Measurements from ENCODE around the gene UTF1.

Gene UTF1

DNA sequence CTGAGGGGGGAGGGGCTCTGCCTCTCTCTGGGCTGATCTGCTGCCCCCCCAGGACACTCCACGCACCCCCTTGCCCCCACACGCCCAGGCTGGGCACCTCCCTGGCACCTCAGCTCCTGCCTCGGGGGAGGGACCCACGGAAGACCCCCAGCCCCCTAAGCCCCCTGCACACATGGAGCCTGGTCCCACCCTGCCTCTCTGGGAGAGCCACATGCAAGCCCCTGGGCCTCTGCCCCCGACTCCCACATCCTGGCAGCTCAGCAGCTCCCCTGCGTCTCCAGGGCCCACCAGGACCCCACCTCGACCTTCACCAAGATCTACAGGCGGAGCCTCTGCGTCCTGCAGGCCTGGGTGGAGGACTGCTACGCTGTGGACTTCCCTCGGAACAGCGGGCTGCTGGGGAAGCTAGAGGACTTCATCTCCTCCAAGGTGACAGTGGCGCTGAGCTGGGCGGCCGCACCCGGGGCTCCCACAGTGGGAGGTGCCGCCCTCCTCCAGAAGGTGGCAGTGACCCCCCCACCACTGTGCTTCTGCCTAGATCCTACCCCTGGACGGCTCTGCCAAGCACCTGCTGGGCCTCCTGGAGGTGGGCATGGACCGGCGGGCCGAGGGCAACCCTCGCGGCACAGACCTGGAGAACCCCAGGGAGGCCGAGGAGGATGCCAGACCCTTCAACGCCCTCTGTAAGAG, 18.7 kb upstream of the UTF1 start:
- Histone ChIP-seq H3K4me1 (ENCODE audit: insufficient read depth, poor library complexity, severe bottlenecking) (no peaks in the 10 kb centered on the region), H3K27ac (ENCODE audit: poor library complexity, severe bottlenecking) (no peak overlapping the region), H3K36me3 (ENCODE audit: low read depth) (no peaks in the 10 kb centered on the region), H3K27me3 (ENCODE audit: insufficient read depth, poor library complexity, severe bottlenecking) (no peaks in the 10 kb centered on the region), H3K4me3 (ENCODE audit: severe bottlenecking) (no peak overlapping the region), H3K9me3 (ENCODE audit: severe bottlenecking) (no peaks in the 10 kb centered on the region)
- TF ChIP-seq, protein P1, sequence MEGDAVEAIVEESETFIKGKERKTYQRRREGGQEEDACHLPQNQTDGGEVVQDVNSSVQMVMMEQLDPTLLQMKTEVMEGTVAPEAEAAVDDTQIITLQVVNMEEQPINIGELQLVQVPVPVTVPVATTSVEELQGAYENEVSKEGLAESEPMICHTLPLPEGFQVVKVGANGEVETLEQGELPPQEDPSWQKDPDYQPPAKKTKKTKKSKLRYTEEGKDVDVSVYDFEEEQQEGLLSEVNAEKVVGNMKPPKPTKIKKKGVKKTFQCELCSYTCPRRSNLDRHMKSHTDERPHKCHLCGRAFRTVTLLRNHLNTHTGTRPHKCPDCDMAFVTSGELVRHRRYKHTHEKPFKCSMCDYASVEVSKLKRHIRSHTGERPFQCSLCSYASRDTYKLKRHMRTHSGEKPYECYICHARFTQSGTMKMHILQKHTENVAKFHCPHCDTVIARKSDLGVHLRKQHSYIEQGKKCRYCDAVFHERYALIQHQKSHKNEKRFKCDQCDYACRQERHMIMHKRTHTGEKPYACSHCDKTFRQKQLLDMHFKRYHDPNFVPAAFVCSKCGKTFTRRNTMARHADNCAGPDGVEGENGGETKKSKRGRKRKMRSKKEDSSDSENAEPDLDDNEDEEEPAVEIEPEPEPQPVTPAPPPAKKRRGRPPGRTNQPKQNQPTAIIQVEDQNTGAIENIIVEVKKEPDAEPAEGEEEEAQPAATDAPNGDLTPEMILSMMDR (IDR thresholded peaks at IDR 0.05; ENCODE audit: poor library complexity, severe bottlenecking): no peak
- DNase-seq (ENCODE audit: low spot score) (no peak), ATAC-seq (ENCODE audit: low read depth) (no peak)

DNA sequence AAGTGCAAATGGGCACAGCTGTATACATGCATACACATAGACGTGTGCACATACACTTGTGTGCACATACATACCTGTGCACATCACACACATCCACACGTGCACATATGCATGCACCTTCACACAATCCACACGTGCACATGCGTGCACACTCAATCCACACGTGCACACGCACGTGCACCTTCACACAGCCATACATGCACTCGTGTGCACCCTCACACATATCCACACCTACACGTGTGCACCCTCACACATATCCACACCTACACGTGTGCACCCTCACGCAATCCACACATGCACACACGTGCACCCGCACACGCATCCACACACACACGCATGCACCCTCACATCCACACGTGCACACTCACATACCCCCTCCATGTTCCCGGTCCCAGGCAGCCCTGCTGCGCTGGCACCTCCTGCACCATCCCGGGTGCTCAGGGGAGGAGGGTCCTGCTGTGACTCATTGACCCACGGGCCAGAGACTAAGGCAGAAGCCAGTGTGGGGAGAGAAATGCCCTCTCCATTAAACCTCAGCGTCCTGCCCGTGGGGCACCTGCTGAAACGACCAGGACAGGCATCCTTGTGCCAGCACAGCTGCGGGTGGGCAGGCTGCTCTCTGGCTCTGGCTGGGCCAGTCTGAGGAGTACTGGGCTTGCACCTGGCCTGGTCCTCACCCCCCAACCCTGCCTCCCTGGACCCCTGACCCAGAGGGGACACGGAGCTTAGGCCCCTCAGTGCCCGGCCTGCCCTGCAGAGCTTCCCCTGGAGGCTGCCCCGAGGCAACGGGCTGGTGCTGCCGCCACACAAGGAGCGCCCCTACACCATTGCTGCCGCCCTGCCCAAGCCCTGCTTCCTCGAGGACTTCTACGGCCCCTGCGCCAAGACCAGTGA, 17.8 kb upstream of the UTF1 start:
- no peaks in the 10 kb centered on the region for H3K9me3 ChIP-seq (ENCODE audit: severe bottlenecking)
- TF ChIP-seq, protein P1 (IDR thresholded peaks at IDR 0.05; ENCODE audit: poor library complexity, severe bottlenecking): no peak

DNA sequence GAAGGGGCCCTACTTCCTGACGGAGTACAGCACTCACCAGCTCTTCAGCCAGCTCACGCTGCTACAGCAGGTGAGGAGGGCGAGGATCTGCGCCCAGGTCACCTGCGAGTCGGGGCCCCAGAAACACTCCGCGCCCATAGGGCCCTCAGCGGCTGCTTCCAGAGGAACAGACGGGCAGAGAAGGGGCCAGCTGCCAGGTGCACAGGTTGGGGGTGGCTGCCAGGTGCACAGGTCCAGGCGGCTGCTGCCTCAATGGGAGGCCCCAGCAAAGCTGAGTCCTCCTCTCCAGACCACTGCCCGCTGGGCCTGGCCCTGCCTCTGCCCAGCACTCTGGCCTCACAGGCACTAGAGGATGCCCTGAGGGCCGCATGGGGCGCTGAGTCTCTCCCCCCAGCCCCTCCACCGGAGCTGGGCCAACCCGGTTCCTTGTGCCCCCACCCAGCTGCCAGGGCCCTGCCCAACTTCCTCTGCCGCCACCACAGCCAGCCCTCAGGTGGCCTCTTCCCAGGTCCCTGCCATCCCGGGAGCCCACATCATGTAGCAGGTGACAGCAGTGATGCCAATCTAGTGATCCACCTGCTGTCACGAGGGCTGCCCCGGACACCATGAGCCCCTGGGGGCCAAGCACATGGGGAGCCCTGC, 17.0 kb upstream of the UTF1 start:
- DNase-seq (ENCODE audit: low spot score) (no peak), ATAC-seq (ENCODE audit: low read depth) (no peak)
- H3K36me3 ChIP-seq (ENCODE audit: low read depth): no peaks in the 10 kb centered on the region
- no peaks in the 10 kb centered on the region for H3K27me3 ChIP-seq (ENCODE audit: insufficient read depth, poor library complexity, severe bottlenecking)
- no peaks in the 10 kb centered on the region for H3K9me3 ChIP-seq (ENCODE audit: severe bottlenecking)
- no peak overlapping the region for H3K27ac ChIP-seq (ENCODE audit: poor library complexity, severe bottlenecking)
- TF ChIP-seq, protein P1 (IDR thresholded peaks at IDR 0.05; ENCODE audit: poor library complexity, severe bottlenecking): no peak
- no peak overlapping the region for H3K4me3 ChIP-seq (ENCODE audit: severe bottlenecking)
- no peaks in the 10 kb centered on the region for H3K4me1 ChIP-seq (ENCODE audit: insufficient read depth, poor library complexity, severe bottlenecking)

More for the DNA sequence above, 17.8 kb upstream of the UTF1 start:
- no peak for ATAC-seq (ENCODE audit: low read depth)
- no peak overlapping the region for H3K27ac ChIP-seq (ENCODE audit: poor library complexity, severe bottlenecking)
- H3K4me1 ChIP-seq (ENCODE audit: insufficient read depth, poor library complexity, severe bottlenecking): no peaks in the 10 kb centered on the region
- no peaks in the 10 kb centered on the region for H3K36me3 ChIP-seq (ENCODE audit: low read depth)
- no peak overlapping the region for H3K4me3 ChIP-seq (ENCODE audit: severe bottlenecking)
- no peaks in the 10 kb centered on the region for H3K27me3 ChIP-seq (ENCODE audit: insufficient read depth, poor library complexity, severe bottlenecking)
- DNase-seq (ENCODE audit: low spot score): no peak

DNA sequence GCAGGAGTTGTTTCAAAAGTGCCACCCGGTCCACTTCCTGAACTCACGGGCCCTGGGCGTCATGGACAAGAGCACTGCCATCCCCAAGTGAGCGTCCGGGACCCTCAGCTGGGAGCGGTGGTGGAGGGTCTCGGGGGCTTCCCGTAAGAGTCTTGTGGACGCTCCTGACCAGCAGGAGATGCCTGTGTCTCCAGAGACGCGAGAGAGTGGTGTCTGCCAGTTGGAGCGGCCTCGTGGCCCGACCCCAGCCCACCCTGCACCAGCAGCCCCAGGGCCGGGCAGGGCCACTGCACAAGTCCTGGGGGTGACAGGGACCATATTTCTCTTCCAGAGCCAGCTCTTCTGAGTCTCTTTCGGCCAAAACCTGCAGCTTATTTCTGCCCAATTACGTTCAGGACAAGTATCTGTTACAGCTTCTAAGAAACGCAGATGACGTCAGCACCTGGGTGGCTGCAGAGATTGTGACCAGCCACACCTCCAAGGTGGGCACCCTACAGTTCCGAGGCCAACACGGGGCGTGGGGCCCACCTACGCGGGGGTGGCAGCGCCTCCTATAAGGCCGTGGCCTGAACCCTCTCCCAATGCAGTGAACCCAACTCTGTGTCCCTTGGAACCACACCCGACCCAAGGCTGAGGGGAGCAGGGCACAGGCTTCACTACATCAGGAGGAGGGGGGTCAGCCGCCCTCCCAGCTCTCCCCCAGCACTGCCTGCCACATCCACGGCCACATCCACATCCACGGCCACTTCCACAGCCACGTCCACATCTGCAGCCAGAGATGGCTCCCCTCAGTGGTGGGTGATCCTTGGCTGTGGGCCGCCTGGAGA, 16.2 kb upstream of the UTF1 start:
- Histone ChIP-seq H3K27me3 (ENCODE audit: insufficient read depth, poor library complexity, severe bottlenecking) (peaks cover 2% of the 10 kb centered on the region), H3K36me3 (ENCODE audit: low read depth) (no peaks in the 10 kb centered on the region), H3K27ac (ENCODE audit: poor library complexity, severe bottlenecking) (no peak overlapping the region), H3K4me3 (ENCODE audit: severe bottlenecking) (no peak overlapping the region), H3K4me1 (ENCODE audit: insufficient read depth, poor library complexity, severe bottlenecking) (no peaks in the 10 kb centered on the region), H3K9me3 (ENCODE audit: severe bottlenecking) (no peaks in the 10 kb centered on the region)
- no peak for DNase-seq (ENCODE audit: low spot score)
- TF ChIP-seq, protein P1 (IDR thresholded peaks at IDR 0.05; ENCODE audit: poor library complexity, severe bottlenecking): no peak
- ATAC-seq (ENCODE audit: low read depth): no peak

All from RWPE2 (cell line).